OCI-LY7 (cell line): ENCODE results near the gene COL15A1.

Experiments used
- CTCF ChIP-seq: fragments of 200-600 bp; sonication (generic); conservative IDR thresholded peaks from 2 replicates; pipeline ENCODE4 v1.5.1; 2014; ENCODE audit warnings: mild to moderate bottlenecking, antibody characterized with exemption, low read length, moderate library complexity, mixed read lengths
- EZH2phosphoT487 ChIP-seq: fragments of 200-600 bp; sonication (generic); IDR thresholded peaks from 2 replicates; pipeline ENCODE4 v1.6.1; 2018; ENCODE audit warnings: low read depth, borderline replicate concordance, mild to moderate bottlenecking, mixed run types, antibody characterized with exemption, low read length, moderate library complexity, mixed read lengths

- TF ChIP-seq CTCF = no peak
- no peak for TF ChIP-seq EZH2phosphoT487
These were observed 14.7 kb downstream of the COL15A1 start for GRCh38 chr9:98958271-98958984.
